VCaP (cell line): ENCODE measurements around the gene EDARADD.

Experiments used
- H3K27ac ChIP-seq: fragments of 450-650 bp; 2 replicates; pipeline ENCODE4 v1.5.1; 2017
- TF ChIP-seq, protein P1 (sequence below): fragments of 450-650 bp; conservative IDR thresholded peaks from 2 replicates; pipeline ENCODE4 v1.5.1; 2017; ENCODE audit warnings: mild to moderate bottlenecking, moderate library complexity

EDARADD gene

DNA sequence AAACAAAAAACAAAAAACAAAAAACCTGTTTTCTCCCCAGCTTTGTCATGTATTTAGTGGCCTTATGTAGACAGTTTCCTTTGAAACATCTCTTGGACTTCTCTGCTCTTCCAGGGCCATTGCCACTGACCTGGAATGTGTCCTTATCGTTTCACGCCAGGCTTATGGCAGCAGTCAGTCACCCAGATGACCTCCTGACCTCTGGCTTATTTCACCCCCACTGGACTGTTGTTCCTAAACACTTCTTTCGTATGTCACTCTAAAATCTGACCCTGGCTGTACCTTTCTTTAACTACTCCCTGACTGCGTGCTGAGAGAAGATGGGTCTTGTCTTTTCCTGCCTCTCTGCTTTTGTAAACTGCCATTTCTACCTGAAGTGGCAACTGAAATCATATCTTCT lies 138.8 kb downstream of the EDARADD start:
- peak overlapping the region; percentile 61 for H3K27ac ChIP-seq
- TF ChIP-seq, protein P1, sequence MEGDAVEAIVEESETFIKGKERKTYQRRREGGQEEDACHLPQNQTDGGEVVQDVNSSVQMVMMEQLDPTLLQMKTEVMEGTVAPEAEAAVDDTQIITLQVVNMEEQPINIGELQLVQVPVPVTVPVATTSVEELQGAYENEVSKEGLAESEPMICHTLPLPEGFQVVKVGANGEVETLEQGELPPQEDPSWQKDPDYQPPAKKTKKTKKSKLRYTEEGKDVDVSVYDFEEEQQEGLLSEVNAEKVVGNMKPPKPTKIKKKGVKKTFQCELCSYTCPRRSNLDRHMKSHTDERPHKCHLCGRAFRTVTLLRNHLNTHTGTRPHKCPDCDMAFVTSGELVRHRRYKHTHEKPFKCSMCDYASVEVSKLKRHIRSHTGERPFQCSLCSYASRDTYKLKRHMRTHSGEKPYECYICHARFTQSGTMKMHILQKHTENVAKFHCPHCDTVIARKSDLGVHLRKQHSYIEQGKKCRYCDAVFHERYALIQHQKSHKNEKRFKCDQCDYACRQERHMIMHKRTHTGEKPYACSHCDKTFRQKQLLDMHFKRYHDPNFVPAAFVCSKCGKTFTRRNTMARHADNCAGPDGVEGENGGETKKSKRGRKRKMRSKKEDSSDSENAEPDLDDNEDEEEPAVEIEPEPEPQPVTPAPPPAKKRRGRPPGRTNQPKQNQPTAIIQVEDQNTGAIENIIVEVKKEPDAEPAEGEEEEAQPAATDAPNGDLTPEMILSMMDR, result no peak

DNA sequence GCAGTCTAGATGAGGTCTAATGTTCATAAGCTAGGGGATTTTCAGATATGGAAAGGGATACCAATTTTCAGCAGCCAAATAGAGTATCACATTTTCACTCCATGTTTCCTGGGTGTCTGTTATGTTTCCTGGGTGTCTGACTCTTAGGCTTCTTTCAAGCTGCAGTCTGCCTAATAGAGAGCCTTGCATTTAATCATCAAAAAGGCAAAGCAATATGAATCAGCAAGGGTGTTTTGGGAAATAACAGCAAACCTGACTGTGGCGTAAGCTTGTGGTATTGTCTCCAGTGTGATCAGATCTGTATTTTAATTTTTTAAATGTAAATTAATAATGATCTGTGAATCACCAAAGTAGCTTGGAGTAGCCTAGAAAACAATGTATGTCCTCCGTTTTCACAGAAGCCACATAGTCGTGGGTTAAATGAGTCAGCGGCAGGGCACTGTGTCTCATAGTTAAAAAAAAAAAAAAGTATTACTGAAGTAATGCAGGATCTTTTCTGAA lies 140.1 kb downstream of the EDARADD start:
- no peak overlapping the region for H3K27ac ChIP-seq
- TF ChIP-seq, protein P1, result no peak
